ENCODE results near the gene DPH5.

DNA sequence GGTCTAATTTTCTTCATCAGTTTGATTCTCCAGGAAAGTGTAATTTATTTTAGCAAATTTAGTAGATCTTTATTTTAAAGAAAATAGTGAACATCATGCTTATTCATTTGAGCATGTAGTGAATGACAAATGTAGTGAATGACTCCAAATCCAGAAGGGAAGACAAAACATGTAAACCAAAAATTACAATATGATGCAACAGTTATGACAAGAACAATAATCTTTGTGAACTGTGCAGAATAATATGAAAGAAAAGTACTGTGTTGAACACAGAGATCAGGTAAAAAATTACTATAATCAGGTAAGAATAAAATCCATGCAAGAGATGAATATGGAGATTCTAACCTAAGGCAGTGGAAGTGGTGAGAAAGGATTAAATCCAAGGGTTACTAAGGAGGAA lies 30.0 kb upstream of the DPH5 start:
- TF ChIP-seq, protein P1, sequence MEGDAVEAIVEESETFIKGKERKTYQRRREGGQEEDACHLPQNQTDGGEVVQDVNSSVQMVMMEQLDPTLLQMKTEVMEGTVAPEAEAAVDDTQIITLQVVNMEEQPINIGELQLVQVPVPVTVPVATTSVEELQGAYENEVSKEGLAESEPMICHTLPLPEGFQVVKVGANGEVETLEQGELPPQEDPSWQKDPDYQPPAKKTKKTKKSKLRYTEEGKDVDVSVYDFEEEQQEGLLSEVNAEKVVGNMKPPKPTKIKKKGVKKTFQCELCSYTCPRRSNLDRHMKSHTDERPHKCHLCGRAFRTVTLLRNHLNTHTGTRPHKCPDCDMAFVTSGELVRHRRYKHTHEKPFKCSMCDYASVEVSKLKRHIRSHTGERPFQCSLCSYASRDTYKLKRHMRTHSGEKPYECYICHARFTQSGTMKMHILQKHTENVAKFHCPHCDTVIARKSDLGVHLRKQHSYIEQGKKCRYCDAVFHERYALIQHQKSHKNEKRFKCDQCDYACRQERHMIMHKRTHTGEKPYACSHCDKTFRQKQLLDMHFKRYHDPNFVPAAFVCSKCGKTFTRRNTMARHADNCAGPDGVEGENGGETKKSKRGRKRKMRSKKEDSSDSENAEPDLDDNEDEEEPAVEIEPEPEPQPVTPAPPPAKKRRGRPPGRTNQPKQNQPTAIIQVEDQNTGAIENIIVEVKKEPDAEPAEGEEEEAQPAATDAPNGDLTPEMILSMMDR (conservative IDR thresholded peaks at IDR 0.05; ENCODE audit: low read length): no peak
- TF ChIP-seq EZH2phosphoT487 (IDR thresholded peaks at IDR 0.05; ENCODE audit: borderline replicate concordance): no peak
